ENCODE measurements around the gene SLC12A3.

The SLC12A3 gene

GRCh38 chr16:56956076-56956475, 91.1 kb downstream of the SLC12A3 start:
- FAIRE-seq (no peak), DNase-seq (ENCODE audit: extremely low spot score, insufficient read length, low read depth) (no peak)

GRCh38 chr16:56956756-56957155, 91.7 kb downstream of the SLC12A3 start:
- DNase-seq (ENCODE audit: extremely low spot score, insufficient read length, low read depth) = no peak
- no peak for FAIRE-seq

GRCh38 chr16:56960681-56961281, 95.8 kb downstream of the SLC12A3 start:
- DNase-seq (ENCODE audit: extremely low spot score, insufficient read length, low read depth) = no peak
- no peak for FAIRE-seq

- FAIRE-seq = no peak
These were observed 96.4 kb downstream of the SLC12A3 start for GRCh38 chr16:56961386-56961785.

GRCh38 chr16:56961851-56962281, 96.9 kb downstream of the SLC12A3 start, which contains the start of gene CETP:
Gene CETP, plus strand, starts transcription at chr16:56961950. Its CDS starts 30 bp downstream, at chr16:56961980.
- FAIRE-seq = no peak
- no peak for DNase-seq (ENCODE audit: extremely low spot score, insufficient read length, low read depth)

More at GRCh38 chr16:56961386-56961785, 96.4 kb downstream of the SLC12A3 start:
- DNase-seq (ENCODE audit: extremely low spot score, insufficient read length, low read depth) = no peak

- FAIRE-seq (peak; percentile 92), DNase-seq (ENCODE audit: extremely low spot score, insufficient read length, low read depth) (peak; percentile 80)
These were observed 99.5 kb downstream of the SLC12A3 start for GRCh38 chr16:56964243-56965148.

Measured in GM18507 (cell line).